GM23248 (cell line): ENCODE results near the gene SPATA7. TPM values are rescaled to one million over a fixed set of nuclear protein-coding genes. Genes with fewer than 3 reads are reported as not detected.

Experiments used
- DNase-seq: peaks from one replicate; pipeline ENCODE4 v3.0.0-alpha.2; 2015
- H2AFZ ChIP-seq: fragments of 200-600 bp; sonication (generic); 2 replicates; pipeline ENCODE4 v1.6.1; 2016; ENCODE audit warnings: antibody characterized with exemption
- H3F3A ChIP-seq: fragments of 200-600 bp; sonication (generic); 2 replicates; pipeline ENCODE4 v1.6.1; 2016; ENCODE audit warnings: mild to moderate bottlenecking, antibody characterized with exemption, mixed run types; ENCODE audit not compliant: insufficient read depth
- H3K27ac ChIP-seq: fragments of 200-600 bp; sonication (generic); 2 replicates; pipeline ENCODE4 v1.5.1; 2016; ENCODE audit warnings: mild to moderate bottlenecking
- H3K27me3 ChIP-seq: fragments of 200-600 bp; sonication (generic); replicated peaks from 2 replicates; pipeline ENCODE4 v1.6.1; 2016; ENCODE audit warnings: mild to moderate bottlenecking; ENCODE audit not compliant: insufficient read depth
- H3K36me3 ChIP-seq: fragments of 200-600 bp; sonication (generic); 2 replicates; pipeline ENCODE4 v1.6.1; 2016; ENCODE audit warnings: low read depth, mild to moderate bottlenecking
- H3K4me1 ChIP-seq: fragments of 200-600 bp; sonication (generic); 2 replicates; pipeline ENCODE4 v1.6.1; 2016; ENCODE audit warnings: mild to moderate bottlenecking; ENCODE audit not compliant: insufficient read depth
- H3K4me2 ChIP-seq: fragments of 200-600 bp; sonication (generic); one replicate; pipeline ENCODE4 v1.6.1; 2016; ENCODE audit warnings: mild to moderate bottlenecking; ENCODE audit not compliant: unreplicated experiment
- H3K4me3 ChIP-seq: fragments of 200-600 bp; sonication (generic); 2 replicates; pipeline ENCODE4 v1.5.1; 2016; ENCODE audit warnings: mild to moderate bottlenecking
- H3K79me2 ChIP-seq: fragments of 200-600 bp; sonication (generic); 2 replicates; pipeline ENCODE4 v1.6.1; 2016; ENCODE audit warnings: mild to moderate bottlenecking; ENCODE audit not compliant: insufficient read depth
- H3K9ac ChIP-seq: fragments of 200-600 bp; sonication (generic); 2 replicates; pipeline ENCODE4 v1.6.1; 2016; ENCODE audit warnings: mild to moderate bottlenecking
- H3K9me2 ChIP-seq: fragments of 200-600 bp; sonication (generic); 2 replicates; pipeline ENCODE4 v1.6.1; 2016; ENCODE audit warnings: mixed run types, mild to moderate bottlenecking, moderate library complexity; ENCODE audit not compliant: insufficient read depth
- H3K9me3 ChIP-seq: fragments of 200-600 bp; sonication (generic); one replicate; pipeline ENCODE4 v1.6.1; 2017; ENCODE audit warnings: low read depth
- H4K20me1 ChIP-seq: fragments of 200-600 bp; sonication (generic); 2 replicates; pipeline ENCODE4 v1.6.0; 2016; ENCODE audit not compliant: insufficient read depth
- EZH2 ChIP-seq: fragments of 200-600 bp; sonication (generic); IDR thresholded peaks from 2 replicates; pipeline ENCODE4 v1.6.1; 2018; ENCODE audit warnings: antibody characterized with exemption, mild to moderate bottlenecking; ENCODE audit not compliant: insufficient read depth, poor library complexity, severe bottlenecking
- EZH2phosphoT487 ChIP-seq: fragments of 200-600 bp; sonication (generic); IDR thresholded peaks from 2 replicates; pipeline ENCODE4 v1.6.1; 2018; ENCODE audit warnings: antibody characterized with exemption, moderate library complexity, mild to moderate bottlenecking, low read depth; ENCODE audit not compliant: insufficient read depth
- WGBS, 2 experiments: methylation state at CpG; one replicate each; pipeline ENCODE4 v1.1.6; 2015 to 2017; ENCODE audit warnings: low lambda C conversion rate in 2 of 2, low coverage in 1 of 2; ENCODE audit errors: missing lambda C conversion rate in 2 of 2; 5-methylcytosine and 5-hydroxymethylcytosine counted together
- in situ Hi-C: fragments of 300-500 bp; cut with MboI; formaldehyde crosslinking; loops from 2 replicates; pipeline ENCODE4 v1.15.0; 2020
- polyA plus RNA-seq: library from polyadenylated mRNA; unstranded; fragments of >200 nt; fragmentation: Nextera tagmentation; extraction: Ambion mirVana; gene quantifications from 2 replicates; pipeline ENCODE4 v1.2.1, GENCODE V29; 2016
- total RNA-seq: library from RNA; depleted of rRNA; stranded (reverse); fragments of >200 nt; shearing (Covaris generic); gene quantifications from 2 replicates; pipeline ENCODE4 v1.2.3, GENCODE V29; 2014; rRNA removed

Gene SPATA7
- total and polyA plus RNA-seq, 2 experiments from 2014 or later, result 5.9 to 9.8 TPM

- in situ Hi-C loops, result no loop called here
- H3K27me3 ChIP-seq, result no peaks in the 10 kb centered on the region
- H3K36me3 ChIP-seq, result peaks cover 19% of the 10 kb centered on the region; the same call in 1 of the 2 replicates
These were observed 95.6 kb downstream of the SPATA7 start for GRCh38 chr14:88481059-88481458.

DNA sequence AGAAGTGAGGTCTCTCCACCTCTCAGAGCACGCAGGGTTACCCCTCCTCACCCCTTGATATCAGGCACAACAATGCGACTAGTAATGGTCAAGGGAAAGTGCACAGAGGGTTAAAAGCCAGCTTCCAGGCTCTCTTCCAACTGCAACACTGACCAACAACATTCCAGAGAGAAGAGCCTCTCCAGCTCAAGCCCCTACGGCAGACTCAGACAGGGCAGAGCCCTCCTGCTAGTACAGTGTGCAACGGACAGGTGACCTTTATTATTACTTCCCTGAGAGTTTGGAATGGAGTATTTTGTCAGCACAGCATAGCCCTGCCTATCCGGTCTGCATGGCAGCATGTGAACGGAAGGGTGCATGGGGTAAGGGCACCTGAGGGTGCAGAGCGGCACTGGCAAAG is 96.3 kb downstream of the SPATA7 start:
- Histone ChIP-seq H3F3A (peaks cover 7% of the 10 kb centered on the region; the same call in 1 of the 2 replicates), H3K36me3 (peaks cover 23% of the 10 kb centered on the region; the same call in 1 of the 2 replicates), H3K9me2 (no peaks in the 10 kb centered on the region), H3K79me2 (no peaks in the 10 kb centered on the region), H3K4me3 (no peak overlapping the region), H3K9ac (no peak overlapping the region), H2AFZ (no peak overlapping the region), H3K27ac (no peak overlapping the region), H3K9me3 (no peaks in the 10 kb centered on the region), H3K4me2 (no peak overlapping the region), H3K27me3 (no peaks in the 10 kb centered on the region), H3K4me1 (peaks cover 6% of the 10 kb centered on the region; the same call in 1 of the 2 replicates), H4K20me1 (no peaks in the 10 kb centered on the region)
- TF ChIP-seq EZH2 (no peak), EZH2phosphoT487 (no peak)
- 84 to 90% methylated on average over 6 to 7 of the region's 7 CpGs for WGBS, 2 experiments
- no peak for DNase-seq
- in situ Hi-C loops, result no loop called here

More at GRCh38 chr14:88481059-88481458, 95.6 kb downstream of the SPATA7 start:
- Histone ChIP-seq H3K9ac (no peak overlapping the region), H4K20me1 (no peaks in the 10 kb centered on the region), H3K27ac (no peak overlapping the region), H3K9me3 (no peaks in the 10 kb centered on the region), H3F3A (peaks cover 7% of the 10 kb centered on the region; the same call in 1 of the 2 replicates), H3K4me2 (no peak overlapping the region), H3K9me2 (no peaks in the 10 kb centered on the region), H3K4me3 (no peak overlapping the region), H2AFZ (no peak overlapping the region), H3K79me2 (no peaks in the 10 kb centered on the region), H3K4me1 (peaks cover 6% of the 10 kb centered on the region; the same call in 1 of the 2 replicates)
- DNase-seq, result no peak
- no peak for TF ChIP-seq EZH2phosphoT487
- no peak for TF ChIP-seq EZH2
- 58 to 59% methylated on average over 2 of the region's 2 CpGs for WGBS, 2 experiments

DNA sequence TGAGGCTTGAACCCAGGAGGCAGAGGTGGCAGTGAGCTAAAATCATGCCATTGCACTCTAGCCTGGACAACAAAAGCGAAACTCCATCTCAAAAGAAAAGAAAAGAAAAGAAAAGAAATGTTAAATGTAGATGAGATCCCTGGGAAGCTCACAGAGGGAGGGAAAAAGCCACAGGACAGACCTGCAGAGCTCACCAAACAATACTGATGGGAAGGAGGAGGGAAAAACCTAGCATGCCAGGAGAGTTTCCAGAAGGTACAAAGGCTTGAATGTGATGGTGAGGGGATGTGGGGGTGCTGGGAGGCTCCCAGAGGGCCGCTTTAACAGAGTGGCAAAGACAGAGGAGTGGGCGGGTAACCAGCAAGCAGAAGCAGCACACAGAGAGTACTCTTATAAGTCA is 97.1 kb downstream of the SPATA7 start:
- Histone ChIP-seq H3K4me1 (peaks cover 6% of the 10 kb centered on the region; the same call in 1 of the 2 replicates), H3K4me2 (no peak overlapping the region), H3K4me3 (no peak overlapping the region), H3K27me3 (no peaks in the 10 kb centered on the region), H3K27ac (no peak overlapping the region), H2AFZ (no peak overlapping the region), H3F3A (peaks cover 7% of the 10 kb centered on the region; the same call in 1 of the 2 replicates), H3K9me2 (no peaks in the 10 kb centered on the region), H3K79me2 (no peaks in the 10 kb centered on the region), H3K9me3 (no peaks in the 10 kb centered on the region), H3K36me3 (peaks cover 23% of the 10 kb centered on the region; the same call in 1 of the 2 replicates), H4K20me1 (no peaks in the 10 kb centered on the region), H3K9ac (no peak overlapping the region)
- in situ Hi-C loops, result no loop called here
- 94 to 100% methylated on average over 3 of the region's 3 CpGs for WGBS, 2 experiments
- DNase-seq, result no peak
- TF ChIP-seq EZH2phosphoT487 (no peak), EZH2 (no peak)

Other genes with a start within 250 kb of the SPATA7 start
- gene KCNK10, start 62.4 kb upstream of the SPATA7 start, total RNA-seq, result not detected in 2 replicates
- gene KCNK10, start 62.4 kb upstream of the SPATA7 start, polyA plus RNA-seq, result not detected in 2 replicates
- gene PTPN21, start 169.3 kb downstream of the SPATA7 start, total RNA-seq, result 13.3 and 21.2 TPM in 2 replicates
- 5.7 and 7.8 TPM in 2 replicates for gene PTPN21, start 169.3 kb downstream of the SPATA7 start, polyA plus RNA-seq
- gene ZC3H14, start 177.4 kb downstream of the SPATA7 start, total RNA-seq, result 70.0 and 70.1 TPM in 2 replicates
- 65.6 and 67.9 TPM in 2 replicates for gene ZC3H14, start 177.4 kb downstream of the SPATA7 start, polyA plus RNA-seq